ELR (cell line): Measurements from ENCODE around the gene GHITM.
"Not testable (repeated sequence)": the region's sequence is repeated elsewhere in the genome, so short reads cannot be mapped to it uniquely, and the experiment has no call there.

Experiments
- DNase-seq: peaks from one replicate; pipeline ENCODE4 v3.0.0-alpha.2; 2015; ENCODE audit warnings: low read depth

Gene GHITM

GRCh38 chr10:84148006-84148597, 8.8 kb downstream of the GHITM start:
- peak; percentile 58 for DNase-seq

GRCh38 chr10:84149854-84150253, 10.5 kb downstream of the GHITM start:
- DNase-seq, result no peak

- DNase-seq, result no peak
Measured at GRCh38 chr10:84152769-84153168, 13.5 kb downstream of the GHITM start.

GRCh38 chr10:84155521-84155920, 16.2 kb downstream of the GHITM start:
- DNase-seq, result no peak

GRCh38 chr10:84156009-84156408, 16.7 kb downstream of the GHITM start:
- DNase-seq, result no peak

- peak; percentile 23 for DNase-seq
Measured at GRCh38 chr10:84156768-84157167, 17.5 kb downstream of the GHITM start.

GRCh38 chr10:84158061-84158460, 18.8 kb downstream of the GHITM start:
- no peak for DNase-seq

- DNase-seq, result no peak
Measured at GRCh38 chr10:84158550-84158949, 19.2 kb downstream of the GHITM start.

- no peak for DNase-seq
Measured at GRCh38 chr10:84159076-84159685, 19.9 kb downstream of the GHITM start.

- DNase-seq, result no peak
Measured at GRCh38 chr10:84160663-84161362, 21.5 kb downstream of the GHITM start.

- no peak for DNase-seq
Measured at GRCh38 chr10:84163996-84164395, 24.7 kb downstream of the GHITM start.

GRCh38 chr10:84164442-84164841, 25.1 kb downstream of the GHITM start:
- no peak for DNase-seq

GRCh38 chr10:84166620-84167288, 27.4 kb downstream of the GHITM start:
- DNase-seq, result no peak

- not testable (repeated sequence) for DNase-seq
Measured at GRCh38 chr10:84167289-84167653, 28.0 kb downstream of the GHITM start.

- DNase-seq, result not testable (repeated sequence)
Measured at GRCh38 chr10:84168382-84168781, 29.1 kb downstream of the GHITM start.

GRCh38 chr10:84171237-84171636, 31.9 kb downstream of the GHITM start:
- DNase-seq, result not testable (repeated sequence)

GRCh38 chr10:84171700-84172466, 32.6 kb downstream of the GHITM start:
- DNase-seq, result not testable (repeated sequence)

GRCh38 chr10:84172467-84173356, 33.4 kb downstream of the GHITM start:
- no peak for DNase-seq

- DNase-seq, result no peak
Measured at GRCh38 chr10:84173501-84173929, 34.2 kb downstream of the GHITM start, which contains the start of gene GPR15LG. TSS of gene GPR15LG (plus strand) at chr10:84173801. CDS start at chr10:84173852, 51 bp downstream.

- DNase-seq, result no peak
Measured at GRCh38 chr10:84175436-84175835, 36.1 kb downstream of the GHITM start.

- DNase-seq, result no peak
Measured at GRCh38 chr10:84176351-84176750, 37.0 kb downstream of the GHITM start.
